H9 (cell line): ENCODE results near the gene RPGRIP1L. TPM values are rescaled to one million over a fixed set of nuclear protein-coding genes. Genes with fewer than 3 reads are reported as not detected.

ENCODE experiments used
- DNase-seq: peaks from one replicate; pipeline ENCODE4 v3.0.0-alpha.2; 2017
- H2AFZ ChIP-seq: one replicate; pipeline ENCODE4 v1.6.1; 2013; ENCODE audit warnings: mild to moderate bottlenecking, low read length, control low read depth, moderate library complexity
- H2AK5ac ChIP-seq: 2 replicates; pipeline ENCODE4 v1.6.1; 2013; ENCODE audit warnings: low read length, control low read depth, mixed read lengths; ENCODE audit not compliant: insufficient read length
- H2BK120ac ChIP-seq: one replicate; pipeline ENCODE4 v1.6.1; 2013; ENCODE audit warnings: low read depth, mild to moderate bottlenecking, low read length, control low read depth, inconsistent platforms; ENCODE audit not compliant: poor library complexity, severe bottlenecking
- H2BK12ac ChIP-seq: 2 replicates; pipeline ENCODE4 v1.6.1; 2013; ENCODE audit warnings: low read length, control low read depth, mixed read lengths, low read depth; ENCODE audit not compliant: insufficient read length
- H2BK15ac ChIP-seq: 2 replicates; pipeline ENCODE4 v1.6.1; 2013; ENCODE audit warnings: low read depth, low read length, control low read depth
- H2BK20ac ChIP-seq: one replicate; pipeline ENCODE4 v1.6.1; 2013; ENCODE audit warnings: low read depth, mild to moderate bottlenecking, low read length, control low read depth, inconsistent platforms; ENCODE audit not compliant: poor library complexity, severe bottlenecking
- H2BK5ac ChIP-seq: 2 replicates; pipeline ENCODE4 v1.6.1; 2013; ENCODE audit warnings: low read length, control low read depth, mixed read lengths; ENCODE audit not compliant: insufficient read length
- H3K14ac ChIP-seq: 2 replicates; pipeline ENCODE4 v1.6.1; 2013; ENCODE audit warnings: low read length, control low read depth; ENCODE audit not compliant: insufficient read depth
- H3K18ac ChIP-seq: 2 replicates; pipeline ENCODE4 v1.6.1; 2013; ENCODE audit warnings: low read depth, mild to moderate bottlenecking, mixed read lengths, low read length, control low read depth; ENCODE audit not compliant: insufficient read length
- H3K23ac ChIP-seq: 2 replicates; pipeline ENCODE4 v1.6.1; 2013; ENCODE audit warnings: low read length, control low read depth, mixed read lengths, low read depth; ENCODE audit not compliant: insufficient read length
- H3K23me2 ChIP-seq: 2 replicates; pipeline ENCODE4 v1.6.1; 2013; ENCODE audit warnings: low read depth, mild to moderate bottlenecking, mixed read lengths, low read length, control low read depth; ENCODE audit not compliant: insufficient read length, poor library complexity, severe bottlenecking
- H3K27ac ChIP-seq: 2 replicates; pipeline ENCODE4 v1.5.1; 2013; ENCODE audit warnings: low read length, control low read depth, mixed read lengths, low read depth; ENCODE audit not compliant: insufficient read length
- H3K27me3 ChIP-seq: 2 replicates; pipeline ENCODE4 v1.6.1; 2013; ENCODE audit warnings: low read length, control low read depth, inconsistent platforms; ENCODE audit not compliant: insufficient read depth
- H3K4ac ChIP-seq: 2 replicates; pipeline ENCODE4 v1.6.1; 2013; ENCODE audit warnings: low read depth, mild to moderate bottlenecking, control low read depth, inconsistent platforms, low read length, moderate library complexity
- H3K4me1 ChIP-seq: 2 replicates; pipeline ENCODE4 v1.6.1; 2013; ENCODE audit warnings: low read length, control low read depth, inconsistent platforms; ENCODE audit not compliant: insufficient read depth
- H3K4me2 ChIP-seq: 2 replicates; pipeline ENCODE4 v1.6.1; 2013; ENCODE audit warnings: low read length, control low read depth, mixed read lengths; ENCODE audit not compliant: insufficient read length, insufficient read depth
- H3K56ac ChIP-seq: 2 replicates; pipeline ENCODE4 v1.6.1; 2013; ENCODE audit warnings: low read depth, mild to moderate bottlenecking, mixed read lengths, low read length, control low read depth; ENCODE audit not compliant: insufficient read length
- H3K79me1 ChIP-seq: 2 replicates; pipeline ENCODE4 v1.6.1; 2013; ENCODE audit warnings: low read depth, mild to moderate bottlenecking, moderate library complexity, low read length, control low read depth, inconsistent platforms; ENCODE audit not compliant: insufficient read depth, poor library complexity, severe bottlenecking
- H3K79me2 ChIP-seq: 2 replicates; pipeline ENCODE4 v1.6.1; 2013; ENCODE audit warnings: low read length, control low read depth, inconsistent platforms; ENCODE audit not compliant: insufficient read depth
- H3K9ac ChIP-seq: 2 replicates; pipeline ENCODE4 v1.6.1; 2013; ENCODE audit warnings: low read length, control low read depth, mixed read lengths; ENCODE audit not compliant: insufficient read length; ENCODE audit errors: extremely low read depth
- H3K9me3 ChIP-seq: one replicate; pipeline ENCODE4 v1.6.1; 2013; ENCODE audit warnings: low read depth, low read length, inconsistent platforms; ENCODE audit not compliant: control insufficient read depth
- H3T11ph ChIP-seq: one replicate; pipeline ENCODE4 v1.6.1; 2013; ENCODE audit warnings: mild to moderate bottlenecking, low read length, control low read depth, inconsistent platforms
- H4K20me1 ChIP-seq: one replicate; pipeline ENCODE4 v1.6.1; 2013; ENCODE audit not compliant: control insufficient read depth, insufficient read length, insufficient read depth
- H4K5ac ChIP-seq: 2 replicates; pipeline ENCODE4 v1.6.1; 2013; ENCODE audit warnings: low read depth, mild to moderate bottlenecking, mixed read lengths, low read length, control low read depth; ENCODE audit not compliant: insufficient read length
- H4K8ac ChIP-seq: replicated peaks from 2 replicates; pipeline ENCODE4 v1.6.1; 2013; ENCODE audit warnings: low read length, control low read depth, mixed read lengths, low read depth; ENCODE audit not compliant: insufficient read length
- H4K91ac ChIP-seq: 2 replicates; pipeline ENCODE4 v1.6.1; 2013; ENCODE audit warnings: low read depth, mild to moderate bottlenecking, moderate library complexity, mixed read lengths, low read length, control low read depth; ENCODE audit not compliant: insufficient read length
- H3K27ac Mint-ChIP-seq, 3 experiments: 2 replicates in 2 of 3; 3 replicates in 1 of 3; pipeline ENCODE4 v1.8.0; 2020 to 2021; ENCODE audit warnings: mixed read lengths in 3 of 3, mild to moderate bottlenecking in 1 of 3, moderate library complexity in 1 of 3
- H3K27me3 Mint-ChIP-seq: 2 replicates; pipeline ENCODE4 v1.8.0; 2021; ENCODE audit warnings: low read depth, mild to moderate bottlenecking, moderate library complexity, mixed read lengths
- H3K36me3 Mint-ChIP-seq, 3 experiments: 2 replicates in 2 of 3; 3 replicates in 1 of 3; pipeline ENCODE4 v1.8.0; 2020 to 2021; ENCODE audit warnings: low read depth in 3 of 3, mixed read lengths in 3 of 3; ENCODE audit not compliant: insufficient read depth in 1 of 3
- H3K4me1 Mint-ChIP-seq, 2 experiments: 2 replicates each; pipeline ENCODE4 v1.8.0; 2020; ENCODE audit warnings: mixed read lengths in 2 of 2
- H3K4me3 Mint-ChIP-seq, 2 experiments: 2 replicates in 1 of 2; 3 replicates in 1 of 2; pipeline ENCODE4 v1.8.0; 2020 to 2021; ENCODE audit warnings: mild to moderate bottlenecking in 2 of 2, mixed read lengths in 2 of 2, moderate library complexity in 1 of 2
- H3K9me3 Mint-ChIP-seq, 2 experiments: 2 replicates in 1 of 2; 3 replicates in 1 of 2; pipeline ENCODE4 v1.8.0; 2020; ENCODE audit warnings: mild to moderate bottlenecking in 2 of 2, mixed read lengths in 2 of 2, moderate library complexity in 1 of 2
- CTCF ChIP-seq: fragments of 200-600 bp; sonication (generic); conservative IDR thresholded peaks from 3 replicates; pipeline ENCODE4 v1.8.0; 2021; ENCODE audit warnings: antibody characterized with exemption, mild to moderate bottlenecking
- WGBS: extraction: QIAGEN DNeasy Blood & Tissue Kit; methylation state at CpG from one replicate; pipeline ENCODE4 v1.1.7; 2013; ENCODE audit warnings: missing lambda C conversion rate, low lambda C conversion rate, mixed read lengths; ENCODE audit not compliant: insufficient read length; ENCODE audit errors: extremely low coverage; 5-methylcytosine and 5-hydroxymethylcytosine counted together
- total RNA-seq: library from RNA; stranded (reverse); gene quantifications from 2 replicates; pipeline ENCODE4 v1.2.1, GENCODE V29; 2021

RPGRIP1L gene
- total RNA-seq, 1 experiment from 2014 or later, result 11.7 TPM

GRCh38 chr16:53559270-53559951 lies 144.2 kb downstream of the RPGRIP1L start:
- Mint-ChIP-seq H3K4me3 (no peak overlapping the region), H3K9me3 (peaks cover 4 to 22% of the 10 kb centered on the region in 2 experiments; a peak in 3 of 5 replicates), H3K36me3 (peaks cover 3 to 24% (median 9%) of the 10 kb centered on the region in 3 experiments), H3K4me1 (peaks cover 60 to 61% of the 10 kb centered on the region in 2 experiments), H3K27me3 (no peaks in the 10 kb centered on the region; the same call in 1 of the 2 replicates), H3K27ac (peak overlapping the region in 1 of 3 experiments; percentile 32; a peak in 1 of 7 replicates)
- no peak overlapping the region for H3K18ac ChIP-seq
- no peaks in the 10 kb centered on the region for H4K20me1 ChIP-seq
- TF ChIP-seq CTCF, result no peak
- H3K27ac ChIP-seq, result no peak overlapping the region
- H3K23me2 ChIP-seq, result no peaks in the 10 kb centered on the region
- no peak overlapping the region for H3K14ac ChIP-seq
- WGBS, result no CpG with 5 or more reads among the region's 5 CpGs
- DNase-seq, result no peak
- H2AK5ac ChIP-seq, result no peak overlapping the region
- H3T11ph ChIP-seq, result no peak overlapping the region
- H3K9me3 ChIP-seq, result no peaks in the 10 kb centered on the region
- no peak overlapping the region for H4K91ac ChIP-seq
- H3K4ac ChIP-seq, result no peak overlapping the region
- H3K79me2 ChIP-seq, result no peaks in the 10 kb centered on the region
- H3K27me3 ChIP-seq, result no peaks in the 10 kb centered on the region
- no peak overlapping the region for H2BK12ac ChIP-seq
- no peak overlapping the region for H2BK120ac ChIP-seq
- H3K4me1 ChIP-seq, result peaks cover 7% of the 10 kb centered on the region; the same call in 1 of the 2 replicates
- no peak overlapping the region for H3K4me2 ChIP-seq
- H2BK15ac ChIP-seq, result no peak overlapping the region
- H4K8ac ChIP-seq, result no peak overlapping the region
- H3K9ac ChIP-seq, result no peak overlapping the region
- no peaks in the 10 kb centered on the region for H3K79me1 ChIP-seq
- no peak overlapping the region for H2AFZ ChIP-seq
- no peak overlapping the region for H3K56ac ChIP-seq
- H2BK5ac ChIP-seq, result no peak overlapping the region
- H2BK20ac ChIP-seq, result no peak overlapping the region
- H4K5ac ChIP-seq, result no peak overlapping the region
- no peak overlapping the region for H3K23ac ChIP-seq
